ENCODE results near the gene KIF26B.
"Not testable (repeated sequence)": the region's sequence is repeated elsewhere in the genome, so short reads cannot be mapped to it uniquely, and the experiment has no call there.

KIF26B gene

DNA sequence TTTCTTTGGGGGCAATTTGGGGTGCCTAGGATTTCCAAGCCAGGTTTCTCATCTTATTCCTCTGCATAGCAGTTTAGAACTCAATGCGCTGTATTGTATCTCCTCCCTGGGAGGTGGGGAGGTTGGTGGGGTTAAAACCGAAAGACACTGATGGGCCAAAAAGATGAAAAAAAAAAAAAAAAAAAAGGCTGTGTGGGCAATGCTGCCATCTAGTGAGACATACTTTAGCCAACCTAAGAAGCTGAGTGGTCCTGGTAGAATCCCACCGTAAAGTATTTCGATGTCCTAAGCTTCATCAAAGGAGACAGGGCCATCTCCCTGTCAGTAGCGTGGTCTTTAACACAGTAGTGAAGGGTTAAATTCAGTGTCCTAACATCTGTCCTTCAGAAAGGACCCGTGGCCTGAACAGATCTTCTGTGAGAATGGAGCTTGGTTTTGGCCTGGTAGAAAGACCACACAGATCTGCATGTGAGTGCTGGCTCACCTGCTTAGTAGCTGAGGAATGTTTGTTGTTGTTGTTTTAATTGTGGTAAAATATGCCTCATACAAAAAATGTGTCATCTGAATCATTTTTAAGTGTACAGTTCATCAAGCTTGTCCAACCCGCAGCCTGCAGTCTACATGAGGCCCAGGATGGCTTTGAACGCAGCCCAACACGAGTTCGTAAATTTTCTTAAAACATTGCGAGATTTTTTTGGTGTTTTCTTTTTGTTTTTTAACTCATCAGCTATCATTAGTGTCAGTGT lies 226.2 kb downstream of the KIF26B start:
- no peak for DNase-seq (ENCODE audit: low read depth in 1 of 2, low spot score in 1 of 2)

DNA sequence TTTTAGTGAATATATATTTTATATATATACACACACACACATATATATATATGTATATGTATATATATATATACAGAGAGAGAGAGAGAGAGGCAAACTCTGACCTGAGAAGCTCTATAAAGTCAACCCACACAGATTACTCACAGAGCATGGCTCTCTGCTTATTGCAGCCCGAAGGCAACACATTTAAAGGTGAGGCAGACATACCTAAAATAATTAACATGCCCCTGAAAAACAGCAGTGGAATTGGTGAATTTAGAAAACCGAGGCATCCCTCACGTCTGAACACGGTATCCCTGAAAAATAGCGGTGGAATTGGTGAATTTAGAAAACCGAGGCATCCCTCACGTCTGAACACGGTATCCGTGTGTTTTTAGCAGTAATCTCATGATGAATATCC lies 228.2 kb downstream of the KIF26B start:
- DNase-seq (ENCODE audit: low read depth in 1 of 2, low spot score in 1 of 2), result no peak

DNA sequence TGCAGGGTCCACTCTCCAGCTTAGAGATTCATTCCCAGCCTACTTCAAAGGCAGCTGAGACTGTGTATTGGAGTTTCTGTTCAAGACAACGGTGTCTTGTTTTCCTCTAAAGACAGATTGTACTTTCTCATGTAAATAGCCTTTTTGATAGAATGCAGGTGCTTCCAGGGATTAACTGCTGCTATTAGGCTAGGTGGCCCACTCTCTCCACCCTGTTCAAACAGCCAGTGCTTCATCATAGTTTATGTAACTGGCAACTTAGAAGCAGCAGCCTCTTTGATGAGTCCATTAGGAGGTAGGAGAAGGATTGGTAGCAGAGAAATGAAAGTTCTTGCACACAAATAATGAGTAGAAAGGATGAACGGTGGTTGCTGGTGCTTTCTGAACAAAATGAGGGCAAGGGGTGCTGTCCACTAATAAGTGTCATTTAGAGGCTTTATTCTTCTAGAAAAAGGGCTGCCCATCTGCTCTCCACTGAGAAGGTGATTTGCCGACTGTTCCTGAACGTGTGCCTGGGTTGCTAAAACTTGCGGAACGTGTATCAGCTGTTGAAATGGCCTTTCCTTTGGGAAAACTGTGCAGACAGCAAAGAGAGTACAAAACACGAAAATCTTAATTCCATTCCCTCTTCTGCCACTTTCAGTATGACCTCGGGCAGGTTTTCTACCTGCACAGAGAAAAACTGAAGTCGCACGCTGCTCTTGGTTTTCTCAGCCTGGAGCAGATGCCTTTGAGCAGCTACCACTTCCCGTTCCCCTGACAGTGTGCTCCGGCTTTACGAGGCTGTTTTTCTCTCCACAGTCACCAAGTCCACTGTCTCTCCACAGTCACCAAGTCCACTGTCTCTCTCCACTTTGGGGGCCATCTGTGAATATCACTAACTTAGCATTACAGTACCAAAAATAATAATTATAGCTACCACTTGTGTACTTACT lies 228.9 kb downstream of the KIF26B start:
- DNase-seq (ENCODE audit: low read depth in 1 of 2, low spot score in 1 of 2), result no peak

DNA sequence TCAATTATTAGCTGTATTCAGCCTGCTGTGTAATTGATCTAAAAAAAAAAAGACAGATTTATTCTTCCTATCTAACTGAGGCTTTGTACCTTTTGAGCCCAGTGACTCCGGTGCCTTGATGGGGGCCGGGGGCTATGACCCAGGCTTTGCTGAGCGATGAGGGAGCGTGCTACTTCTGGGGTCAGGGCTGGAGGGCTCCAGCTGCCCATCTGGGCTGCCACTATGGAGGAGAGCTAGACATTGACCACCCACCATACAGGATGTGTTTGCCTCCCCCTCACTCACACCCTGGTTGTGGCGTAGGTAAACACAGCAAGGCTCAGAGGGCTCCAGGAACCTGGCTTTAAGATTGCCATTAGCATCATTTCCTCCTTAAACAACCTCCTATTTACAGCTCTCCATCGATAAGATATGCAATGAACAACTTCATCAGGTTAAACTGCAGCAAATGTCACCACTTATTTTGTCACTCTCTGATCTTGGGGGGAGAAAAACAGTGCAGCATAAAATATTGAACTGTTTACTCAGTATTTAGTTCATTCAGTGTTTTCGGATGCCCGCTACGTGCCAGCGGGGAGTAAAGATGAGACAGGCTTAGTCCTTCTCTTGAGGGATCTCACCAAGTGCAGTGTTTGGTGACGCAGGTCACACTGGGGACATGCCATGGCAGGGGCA lies 231.6 kb downstream of the KIF26B start:
- no peak for DNase-seq (ENCODE audit: low read depth in 1 of 2, low spot score in 1 of 2)

DNA sequence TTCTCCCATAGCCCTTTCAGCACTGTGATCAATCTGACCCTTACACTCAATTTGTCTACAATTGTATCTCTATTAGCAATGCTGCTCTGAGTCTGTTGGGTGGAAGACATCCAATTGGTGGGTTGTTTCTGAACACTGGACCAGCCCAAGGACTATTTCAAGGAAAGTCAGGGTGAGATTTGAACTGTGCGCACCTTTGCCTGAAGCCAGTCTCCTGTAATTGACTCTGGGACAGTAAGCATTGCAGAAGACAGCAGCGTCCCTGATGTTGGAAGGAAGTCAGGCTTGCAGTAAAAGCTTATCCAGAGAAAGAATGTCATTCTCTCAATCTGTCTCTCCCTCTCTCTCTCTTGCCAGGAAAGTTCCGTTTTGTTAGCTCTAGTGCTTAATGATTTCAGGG lies 233.9 kb downstream of the KIF26B start:
- DNase-seq (ENCODE audit: low read depth in 1 of 2, low spot score in 1 of 2), result no peak

DNA sequence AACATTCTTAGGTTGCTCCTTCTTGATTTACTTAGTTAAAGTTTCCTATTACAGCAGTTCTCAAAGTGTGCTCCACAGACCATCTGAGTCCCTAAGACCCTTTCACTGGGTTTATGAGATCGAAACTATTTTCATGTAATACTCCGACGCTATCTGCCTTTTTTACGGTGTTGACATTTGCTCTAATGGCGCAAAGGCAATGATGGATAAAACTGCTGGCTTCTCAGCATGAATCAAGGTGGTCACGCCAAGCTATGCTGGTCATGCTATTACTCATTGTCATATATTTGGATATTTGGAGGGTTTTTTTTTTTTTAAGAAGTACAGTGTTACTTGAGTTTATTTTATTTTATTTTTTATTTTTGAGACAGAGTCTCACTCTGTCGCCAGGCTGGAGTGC lies 235.1 kb downstream of the KIF26B start:
- DNase-seq (ENCODE audit: low read depth in 1 of 2, low spot score in 1 of 2), result no peak

DNA sequence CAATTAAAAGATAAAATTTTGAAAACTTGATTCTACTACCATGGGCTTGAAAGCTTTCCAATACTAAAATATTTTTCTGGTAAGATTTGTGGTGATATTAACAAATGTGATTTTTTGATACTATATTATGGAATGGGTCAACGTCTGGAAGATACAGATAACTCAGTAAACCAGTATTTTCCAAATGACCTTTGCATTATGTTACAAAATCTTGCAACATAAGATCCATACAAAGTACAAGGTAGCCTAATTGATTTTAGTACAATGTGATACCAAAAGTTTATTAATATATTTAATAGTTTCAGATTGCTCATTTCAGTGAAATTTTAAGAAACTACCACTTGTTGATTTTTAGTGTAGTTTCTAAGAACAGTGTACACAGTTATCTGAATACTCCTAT lies 236.2 kb downstream of the KIF26B start:
- DNase-seq (ENCODE audit: low read depth in 1 of 2, low spot score in 1 of 2), result no peak

DNA sequence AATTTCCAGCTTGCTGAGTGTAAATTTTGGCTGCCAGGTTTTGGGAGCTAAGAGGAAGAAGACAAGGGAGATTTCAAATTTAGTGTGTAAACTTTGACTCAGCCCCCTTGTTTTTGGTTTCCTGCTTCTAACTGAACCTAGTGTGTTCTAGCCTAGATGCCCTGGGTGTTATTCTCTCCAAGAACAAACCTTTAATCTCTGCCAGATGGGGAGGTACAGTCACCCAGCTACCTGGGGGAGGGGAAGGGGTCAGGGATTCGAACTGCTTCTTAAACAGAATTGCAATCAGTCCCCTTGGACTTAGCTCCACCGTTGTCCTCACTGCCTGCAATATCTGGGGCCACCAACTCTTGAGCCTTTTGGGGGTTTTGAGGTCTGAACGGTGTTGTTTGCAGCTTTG lies 238.9 kb downstream of the KIF26B start:
- no peak for DNase-seq (ENCODE audit: low read depth in 1 of 2, low spot score in 1 of 2)

DNA sequence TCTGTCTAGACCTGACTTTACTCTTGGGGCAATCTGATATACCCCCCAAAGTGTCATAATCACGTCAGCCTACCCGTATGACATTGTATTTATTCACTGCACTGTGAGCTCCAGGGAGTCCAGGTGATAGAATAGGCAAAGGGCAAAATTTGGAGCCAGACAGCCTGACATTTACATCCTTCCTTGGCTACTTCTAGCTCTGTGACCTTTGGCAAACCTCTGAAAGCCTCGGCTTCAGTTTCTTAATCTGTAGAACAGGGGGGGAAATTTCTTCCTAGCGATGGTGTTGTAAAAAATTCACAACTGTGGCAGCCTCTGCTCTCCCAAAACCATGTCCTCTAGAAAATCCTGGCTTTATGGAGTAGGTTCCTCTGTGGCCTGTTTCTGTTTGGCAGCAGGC lies 240.9 kb downstream of the KIF26B start:
- no peak for DNase-seq (ENCODE audit: low read depth in 1 of 2, low spot score in 1 of 2)

DNA sequence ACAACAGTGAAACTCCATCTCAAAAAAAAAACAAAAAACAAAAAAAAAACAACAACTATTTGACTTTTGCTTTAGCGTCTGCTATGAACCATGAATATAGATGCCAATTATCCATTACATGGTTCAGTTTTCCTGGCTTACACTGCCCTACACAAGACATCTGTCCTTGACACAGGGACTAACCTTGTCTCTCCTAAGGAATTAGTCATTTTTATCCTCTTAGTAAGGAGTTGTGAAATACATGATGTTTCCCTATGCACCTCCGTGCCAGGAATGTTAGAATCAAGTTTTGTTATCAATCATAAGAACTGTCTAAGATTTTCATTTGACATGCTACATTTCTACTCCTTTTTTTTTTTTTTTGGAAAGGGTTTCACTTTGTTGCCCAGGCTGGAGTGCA lies 241.8 kb downstream of the KIF26B start:
- DNase-seq (ENCODE audit: low read depth in 1 of 2, low spot score in 1 of 2), result no peak

DNA sequence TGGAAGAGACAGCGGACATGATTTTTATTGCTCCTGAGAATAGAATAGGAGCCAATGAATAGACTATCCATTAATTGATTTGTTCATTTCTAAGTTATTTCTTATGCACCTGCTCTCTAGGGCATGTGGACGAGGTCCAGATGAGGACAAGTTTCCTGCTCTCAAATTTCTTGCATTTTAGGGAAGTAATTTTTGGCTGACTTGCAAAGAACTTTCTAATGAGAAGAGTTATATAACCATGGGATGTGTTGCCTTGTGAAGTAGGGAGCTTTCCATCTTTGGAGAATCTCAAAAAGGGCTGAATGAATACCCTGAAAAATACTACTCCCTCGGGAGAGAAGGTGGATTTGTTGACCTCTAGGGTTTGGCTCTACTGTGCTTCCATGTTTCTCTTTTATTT lies 243.0 kb downstream of the KIF26B start:
- DNase-seq (ENCODE audit: low read depth in 1 of 2, low spot score in 1 of 2), result no peak

DNA sequence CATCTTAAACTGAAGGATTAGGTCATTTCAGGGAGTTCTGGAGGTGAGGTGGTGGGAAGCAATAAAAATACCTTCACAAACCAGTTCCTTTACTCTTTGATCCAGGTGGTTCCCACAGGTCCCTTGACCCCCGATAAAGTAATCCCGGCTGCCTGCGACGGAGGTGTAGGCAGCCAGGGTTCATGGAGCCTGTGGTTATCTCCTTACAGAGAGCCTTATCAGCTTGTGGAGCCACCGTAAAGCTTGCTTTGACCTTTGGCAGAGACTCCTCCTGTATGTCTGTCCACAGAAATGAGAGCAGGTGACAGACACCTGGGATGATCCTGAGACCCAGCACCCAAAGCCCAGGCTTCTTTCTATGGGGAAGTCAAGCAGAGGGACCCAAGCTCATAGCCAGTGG lies 243.4 kb downstream of the KIF26B start:
- no peak for DNase-seq (ENCODE audit: low read depth in 1 of 2, low spot score in 1 of 2)

DNA sequence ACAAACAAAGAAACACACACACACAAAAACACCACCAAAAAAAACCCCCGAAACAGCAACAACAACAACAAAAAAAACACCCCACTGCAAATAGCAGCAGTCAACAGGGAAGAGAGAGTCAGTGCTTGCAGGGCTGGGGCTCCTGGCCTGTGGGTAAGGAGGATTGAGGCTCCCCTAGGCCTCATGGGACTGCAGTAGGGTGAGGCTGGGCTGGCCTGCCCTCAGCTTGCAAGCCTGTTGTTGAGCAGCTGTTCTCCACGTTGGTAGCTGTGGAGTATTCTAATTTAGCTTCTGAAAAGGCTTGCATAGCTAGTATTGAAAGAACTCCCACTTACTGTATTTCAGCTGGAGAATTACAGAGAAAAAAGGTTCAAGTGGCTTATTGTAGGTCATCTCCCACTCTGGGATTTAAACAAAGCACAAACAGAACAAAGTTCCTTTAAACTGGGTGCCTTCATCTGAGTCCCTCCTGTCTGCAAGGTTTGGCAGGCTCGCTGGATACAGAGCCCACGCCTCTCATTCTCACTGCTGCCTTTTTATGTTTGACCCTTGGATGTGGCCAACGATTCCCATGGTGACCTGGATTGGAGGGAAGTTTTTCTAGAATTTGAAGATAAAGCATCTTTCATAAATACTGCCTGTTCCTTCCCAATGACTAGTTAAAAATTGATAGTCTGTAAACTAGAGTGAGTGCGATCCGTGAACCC lies 247.2 kb downstream of the KIF26B start:
- no peak for DNase-seq (ENCODE audit: low read depth in 1 of 2, low spot score in 1 of 2)

DNA sequence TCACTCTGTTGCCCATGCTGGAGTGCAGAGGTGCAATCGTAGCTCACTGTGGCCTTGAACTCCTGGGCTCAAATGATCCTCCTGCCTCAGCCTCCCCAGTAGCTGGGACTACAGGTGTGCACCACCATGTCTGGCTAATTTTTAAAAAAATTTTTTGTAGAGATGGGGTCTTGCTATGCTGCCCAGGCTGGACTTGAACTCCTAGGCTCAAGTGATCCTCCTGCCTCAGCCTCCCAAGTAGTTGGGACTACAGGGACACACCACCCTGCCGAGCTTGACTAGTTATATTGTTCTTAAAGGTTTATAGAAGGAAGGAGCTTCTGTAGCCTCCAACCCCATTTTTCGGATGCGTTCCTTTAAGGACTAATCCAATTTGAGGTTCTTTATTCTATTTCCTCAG lies 248.2 kb downstream of the KIF26B start:
- DNase-seq (ENCODE audit: low read depth in 1 of 2, low spot score in 1 of 2), result not testable (repeated sequence)

DNA sequence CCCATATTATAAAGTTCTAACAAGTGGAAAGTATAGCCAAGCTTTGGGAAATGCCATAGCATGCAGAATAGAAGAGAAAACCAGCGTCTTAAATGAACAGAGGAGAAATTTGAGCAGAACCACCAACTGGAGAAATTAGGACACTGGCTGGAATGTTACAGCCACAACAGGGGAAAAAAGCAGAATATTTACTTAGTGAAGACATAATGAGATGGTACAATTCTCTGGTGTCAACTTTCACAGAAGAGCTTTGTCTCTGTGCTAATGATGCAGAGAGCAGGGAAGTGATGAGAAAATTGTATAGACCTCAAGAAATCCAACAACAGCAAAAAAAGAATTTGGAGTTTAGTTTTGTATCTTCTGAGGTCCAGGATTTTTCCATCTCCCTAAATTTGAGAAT lies 249.7 kb downstream of the KIF26B start:
- DNase-seq (ENCODE audit: low read depth in 1 of 2, low spot score in 1 of 2), result no peak

DNA sequence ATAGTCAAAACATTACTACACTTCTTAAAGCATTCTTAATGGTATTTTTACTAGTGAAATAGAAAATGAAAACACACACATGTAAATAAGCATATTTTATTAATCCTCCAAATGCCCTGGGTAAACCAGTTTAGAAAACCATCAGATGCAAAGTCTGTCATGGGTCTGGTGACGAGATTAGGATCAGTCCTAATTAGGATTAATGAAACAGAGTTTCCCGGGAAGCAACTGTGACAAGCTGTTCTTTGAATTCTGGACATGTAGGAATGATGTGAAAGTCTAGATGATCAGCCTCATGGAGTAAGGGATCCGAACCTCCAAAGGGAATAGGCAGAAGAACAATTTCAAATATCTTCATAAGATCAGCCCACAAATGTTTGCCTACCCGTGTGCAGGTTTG lies 250.2 kb downstream of the KIF26B start:
- no peak for DNase-seq (ENCODE audit: low read depth in 1 of 2, low spot score in 1 of 2)

DNA sequence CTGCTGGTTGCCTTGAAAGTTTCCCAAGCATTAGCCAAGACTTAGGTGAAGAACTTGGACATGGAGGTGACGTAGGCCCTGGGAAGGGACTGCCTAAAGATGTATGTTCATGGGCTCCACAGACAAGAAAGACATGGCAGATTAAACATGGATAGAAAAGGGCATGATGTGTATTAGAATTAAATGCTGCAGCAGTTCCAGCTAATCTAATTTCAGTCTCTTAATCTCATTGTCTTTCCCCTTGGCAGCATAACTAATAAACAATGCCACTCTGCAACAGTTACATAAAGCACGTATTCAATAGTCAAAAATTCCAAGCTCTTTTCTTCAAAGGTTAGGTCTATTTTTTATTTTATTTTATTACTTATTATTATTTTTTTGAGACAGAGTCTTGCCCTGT lies 251.6 kb downstream of the KIF26B start:
- no peak for DNase-seq (ENCODE audit: low read depth in 1 of 2, low spot score in 1 of 2)

DNA sequence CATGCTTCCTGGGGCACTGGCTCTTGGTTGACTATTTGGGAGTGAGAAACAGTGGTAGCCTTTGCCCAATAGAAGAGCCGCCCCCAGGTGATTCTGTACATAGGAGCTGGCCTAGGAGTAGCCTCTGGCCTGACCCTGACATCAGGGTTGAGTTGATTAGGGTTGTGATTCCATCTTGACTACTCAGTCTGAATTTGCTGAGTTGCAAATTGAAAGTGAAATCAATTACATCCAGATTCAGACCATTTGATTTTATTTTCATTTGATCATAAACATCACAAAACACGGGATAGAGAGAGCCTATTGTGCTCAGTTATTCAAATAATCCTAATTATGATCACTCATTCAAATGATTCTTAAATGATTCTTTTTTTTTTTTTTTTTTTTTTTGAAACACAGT lies 253.2 kb downstream of the KIF26B start:
- no peak for DNase-seq (ENCODE audit: low read depth in 1 of 2, low spot score in 1 of 2)

DNA sequence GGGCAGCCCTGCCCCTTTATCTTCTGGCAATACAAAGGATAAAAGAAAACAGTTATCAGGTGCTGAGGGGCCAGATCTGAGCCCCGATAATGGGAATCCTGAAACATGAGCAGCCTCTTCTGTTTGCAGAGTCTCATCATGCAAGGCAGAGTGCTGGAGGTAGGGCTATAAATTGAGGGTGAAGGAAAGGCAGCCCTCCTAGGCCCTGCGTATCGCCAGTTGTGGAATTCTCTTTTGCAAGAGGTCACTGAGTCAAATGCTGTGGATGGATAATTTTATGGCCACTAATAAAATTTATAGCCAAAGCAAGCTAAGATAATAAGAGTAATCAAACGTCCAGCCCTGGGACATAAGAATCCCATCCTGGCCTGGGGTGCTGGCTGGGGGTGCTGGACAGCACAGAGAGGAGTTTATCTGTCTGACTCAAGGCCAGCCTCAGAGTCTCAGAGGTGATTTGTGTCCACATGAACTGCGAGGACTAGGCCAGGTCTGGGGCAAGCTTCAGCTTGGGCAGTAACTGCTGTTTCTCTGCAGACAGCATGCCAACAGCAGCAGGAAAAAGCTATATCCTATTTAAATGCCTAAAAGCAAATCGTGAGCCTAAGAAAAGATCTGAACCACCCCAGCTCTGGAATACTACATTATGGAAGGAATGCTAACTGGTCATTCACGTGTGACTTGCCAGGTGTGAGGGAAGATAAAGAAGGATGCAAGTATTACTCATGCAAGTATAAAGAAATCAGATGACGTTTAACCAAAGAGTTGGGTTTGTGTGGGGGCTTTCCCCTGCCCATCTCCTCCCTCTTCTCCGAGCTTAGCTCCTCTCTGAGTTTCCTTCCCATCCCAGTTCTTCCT lies 254.8 kb downstream of the KIF26B start:
- no peak for DNase-seq (ENCODE audit: low read depth in 1 of 2, low spot score in 1 of 2)

DNA sequence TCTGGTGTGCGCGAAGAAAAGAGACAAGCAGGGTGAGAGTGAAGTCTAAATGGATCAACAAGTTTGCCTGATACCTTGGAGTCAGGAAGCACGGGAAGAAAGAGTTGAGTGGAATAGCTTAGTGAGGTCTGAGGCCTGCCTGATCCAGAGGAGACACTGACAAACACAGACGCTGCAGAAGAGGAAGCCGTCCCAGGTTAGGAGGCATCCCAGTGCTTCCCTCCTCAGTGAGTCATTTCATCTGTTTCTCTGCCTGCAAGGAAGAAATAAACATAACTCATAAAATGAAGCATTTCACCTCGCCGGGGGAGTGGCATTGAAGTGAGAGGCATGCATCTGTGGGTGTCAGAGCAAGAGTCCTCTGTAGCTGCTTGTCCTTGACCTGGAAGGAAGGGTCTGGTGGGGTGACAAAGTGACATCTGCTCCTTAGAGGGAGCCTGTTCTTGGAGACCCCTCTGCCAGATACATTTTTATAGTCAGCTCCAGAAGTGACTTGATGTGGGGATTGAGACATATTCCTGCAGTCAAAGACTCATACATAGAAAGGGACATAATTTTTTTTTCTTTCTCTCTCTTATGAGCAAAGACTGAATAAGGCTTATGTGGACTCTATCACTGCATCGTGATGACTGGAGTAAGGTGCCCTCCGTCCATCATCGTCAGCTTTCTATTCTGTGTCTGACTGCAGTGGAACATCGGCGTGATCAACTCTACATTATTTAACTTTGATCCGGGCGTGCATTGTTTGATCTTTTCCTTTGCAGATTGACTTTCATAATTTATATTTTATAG lies 256.7 kb downstream of the KIF26B start:
- DNase-seq (ENCODE audit: low read depth in 1 of 2, low spot score in 1 of 2), result no peak

Measured in activated CD4-positive, alpha-beta T cell treated with anti-CD3 and anti-CD28 coated beads, Interleukin-2, amount 50 U/mL, for 24 hours (primary cell).